DND-41 (cell line): ENCODE data around the gene FDXR.

ENCODE experiments used
- CTCF ChIP-seq: IDR thresholded peaks from 2 replicates; pipeline ENCODE4 v1.5.1; 2012; ENCODE audit warnings: borderline replicate concordance, low read length, moderate library complexity, mild to moderate bottlenecking; ENCODE audit not compliant: poor library complexity, severe bottlenecking; ENCODE audit errors: extremely low read depth
- EZH2 ChIP-seq: IDR thresholded peaks from 3 replicates; pipeline ENCODE4 v1.6.1; 2012; ENCODE audit warnings: borderline replicate concordance, low read depth, mild to moderate bottlenecking, moderate library complexity, low read length, inconsistent platforms; ENCODE audit not compliant: severe bottlenecking

- TF ChIP-seq CTCF (no peak), EZH2 (no peak)
Measured at GRCh38 chr17:74921026-74921681, 48.4 kb upstream of the FDXR start.
